ENCODE data around the gene NKX2-2.

DNA sequence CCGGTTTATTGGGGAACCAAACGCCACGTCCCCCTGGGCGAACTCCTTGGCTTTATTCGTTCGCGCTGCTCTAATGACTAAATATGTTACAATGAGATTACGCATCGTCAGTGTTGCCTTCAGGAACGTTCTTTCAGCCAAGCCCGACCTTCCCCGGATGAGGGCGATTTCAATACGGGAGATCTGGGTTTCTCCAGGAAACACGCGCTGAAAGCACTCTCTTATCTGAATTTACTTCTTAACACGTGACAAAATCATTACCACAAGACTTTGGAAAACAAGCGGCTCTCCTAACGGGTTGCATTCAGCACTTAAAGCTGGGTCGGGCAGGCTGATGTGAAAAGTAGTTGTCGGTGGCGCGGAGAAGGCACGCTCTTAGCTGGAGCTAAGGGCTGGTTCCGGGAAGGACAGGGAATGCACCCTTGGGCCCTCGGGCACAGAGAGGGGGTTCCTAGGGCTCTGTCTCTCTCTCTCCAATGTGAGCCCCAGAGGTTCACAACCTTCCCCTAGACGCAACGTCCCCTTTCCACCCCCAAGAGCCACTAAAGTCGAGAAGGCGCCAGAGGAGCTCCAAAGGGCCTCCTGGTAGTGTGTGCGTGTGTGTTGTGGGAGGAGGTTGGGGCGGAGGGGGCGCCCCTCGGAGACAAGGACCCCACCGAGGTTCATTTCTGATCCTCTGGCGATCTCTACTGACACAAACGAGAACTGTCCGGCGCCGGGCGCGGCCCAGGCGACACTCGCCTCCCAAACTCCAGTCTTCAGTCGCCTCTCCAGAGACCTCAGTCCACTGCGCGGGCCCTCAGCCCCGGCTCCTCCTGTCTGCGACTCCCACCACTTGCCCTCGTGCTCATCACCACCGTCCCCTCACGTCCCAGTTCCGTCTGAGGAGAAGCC lies 7.1 kb upstream of the NKX2-2 start:
- TF ChIP-seq SMC3 (IDR thresholded peaks at IDR 0.05) (no peak), BHLHE40 (IDR thresholded peaks at IDR 0.05; ENCODE audit: low read depth, low read length) (no peak)
- TF ChIP-seq, protein P1, sequence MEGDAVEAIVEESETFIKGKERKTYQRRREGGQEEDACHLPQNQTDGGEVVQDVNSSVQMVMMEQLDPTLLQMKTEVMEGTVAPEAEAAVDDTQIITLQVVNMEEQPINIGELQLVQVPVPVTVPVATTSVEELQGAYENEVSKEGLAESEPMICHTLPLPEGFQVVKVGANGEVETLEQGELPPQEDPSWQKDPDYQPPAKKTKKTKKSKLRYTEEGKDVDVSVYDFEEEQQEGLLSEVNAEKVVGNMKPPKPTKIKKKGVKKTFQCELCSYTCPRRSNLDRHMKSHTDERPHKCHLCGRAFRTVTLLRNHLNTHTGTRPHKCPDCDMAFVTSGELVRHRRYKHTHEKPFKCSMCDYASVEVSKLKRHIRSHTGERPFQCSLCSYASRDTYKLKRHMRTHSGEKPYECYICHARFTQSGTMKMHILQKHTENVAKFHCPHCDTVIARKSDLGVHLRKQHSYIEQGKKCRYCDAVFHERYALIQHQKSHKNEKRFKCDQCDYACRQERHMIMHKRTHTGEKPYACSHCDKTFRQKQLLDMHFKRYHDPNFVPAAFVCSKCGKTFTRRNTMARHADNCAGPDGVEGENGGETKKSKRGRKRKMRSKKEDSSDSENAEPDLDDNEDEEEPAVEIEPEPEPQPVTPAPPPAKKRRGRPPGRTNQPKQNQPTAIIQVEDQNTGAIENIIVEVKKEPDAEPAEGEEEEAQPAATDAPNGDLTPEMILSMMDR (IDR thresholded peaks at IDR 0.05), result no peak
- TF ChIP-seq, protein P2, sequence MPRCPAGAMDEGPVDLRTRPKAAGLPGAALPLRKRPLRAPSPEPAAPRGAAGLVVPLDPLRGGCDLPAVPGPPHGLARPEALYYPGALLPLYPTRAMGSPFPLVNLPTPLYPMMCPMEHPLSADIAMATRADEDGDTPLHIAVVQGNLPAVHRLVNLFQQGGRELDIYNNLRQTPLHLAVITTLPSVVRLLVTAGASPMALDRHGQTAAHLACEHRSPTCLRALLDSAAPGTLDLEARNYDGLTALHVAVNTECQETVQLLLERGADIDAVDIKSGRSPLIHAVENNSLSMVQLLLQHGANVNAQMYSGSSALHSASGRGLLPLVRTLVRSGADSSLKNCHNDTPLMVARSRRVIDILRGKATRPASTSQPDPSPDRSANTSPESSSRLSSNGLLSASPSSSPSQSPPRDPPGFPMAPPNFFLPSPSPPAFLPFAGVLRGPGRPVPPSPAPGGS (IDR thresholded peaks at IDR 0.05), result no peak
